Raji (cell line): ENCODE data around the gene DPF3.

Experiments used
- POLR2A ChIP-seq: IDR thresholded peaks from 2 replicates; pipeline ENCODE4 v1.6.1; 2011; ENCODE audit warnings: low read depth, low read length, control low read depth; ENCODE audit not compliant: insufficient read depth

Gene DPF3

DNA sequence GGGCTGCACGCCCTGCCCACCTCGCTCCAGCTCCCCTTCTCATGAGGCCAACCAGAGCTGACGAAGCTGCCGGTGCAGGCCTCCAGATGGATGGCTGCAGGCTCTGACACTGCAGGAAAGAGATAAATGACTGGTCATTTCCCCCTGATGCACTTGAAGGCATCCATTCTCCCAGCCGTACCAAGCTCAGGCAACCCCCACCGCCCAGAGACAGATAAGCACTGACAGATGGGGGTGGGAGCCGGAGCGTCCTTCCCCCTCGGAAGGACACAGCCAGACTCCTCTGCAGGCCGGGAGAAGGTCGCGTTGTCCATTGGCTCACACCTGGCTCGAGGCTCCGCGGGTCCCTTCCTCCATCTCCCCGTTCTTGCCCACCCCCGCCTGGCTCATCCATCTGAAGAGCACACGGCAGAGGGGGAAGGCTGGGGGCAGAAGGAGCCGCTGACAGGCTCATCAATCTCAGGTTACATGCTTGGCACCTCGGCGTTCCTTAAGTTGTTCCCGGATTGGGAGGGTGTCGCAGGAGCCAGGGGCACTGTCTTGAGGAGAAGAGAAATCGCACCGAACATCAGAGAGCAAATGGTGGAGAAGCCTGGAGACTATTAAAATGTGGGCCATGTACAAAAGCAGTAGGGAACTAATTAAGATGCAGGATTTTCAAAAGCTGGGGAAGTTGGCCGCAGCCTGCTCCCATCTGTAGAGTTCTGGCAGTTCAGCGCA is 151.6 kb downstream of the DPF3 start:
- TF ChIP-seq POLR2A: no peak

DNA sequence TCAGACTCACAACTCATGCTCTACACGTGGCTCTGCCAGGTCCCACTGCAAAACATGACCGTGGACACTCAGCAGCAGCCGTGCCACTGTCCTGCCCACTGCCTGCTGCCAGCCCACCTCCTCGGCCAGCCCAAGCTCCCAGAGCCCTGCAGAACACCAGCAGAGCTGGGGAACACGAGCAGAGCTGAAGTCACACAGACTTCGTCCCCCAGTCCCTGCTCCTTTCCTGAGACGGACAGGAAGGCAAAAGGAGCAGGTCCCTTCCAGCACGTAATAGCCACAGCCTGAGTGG is 152.1 kb downstream of the DPF3 start:
- no peak for TF ChIP-seq POLR2A

DNA sequence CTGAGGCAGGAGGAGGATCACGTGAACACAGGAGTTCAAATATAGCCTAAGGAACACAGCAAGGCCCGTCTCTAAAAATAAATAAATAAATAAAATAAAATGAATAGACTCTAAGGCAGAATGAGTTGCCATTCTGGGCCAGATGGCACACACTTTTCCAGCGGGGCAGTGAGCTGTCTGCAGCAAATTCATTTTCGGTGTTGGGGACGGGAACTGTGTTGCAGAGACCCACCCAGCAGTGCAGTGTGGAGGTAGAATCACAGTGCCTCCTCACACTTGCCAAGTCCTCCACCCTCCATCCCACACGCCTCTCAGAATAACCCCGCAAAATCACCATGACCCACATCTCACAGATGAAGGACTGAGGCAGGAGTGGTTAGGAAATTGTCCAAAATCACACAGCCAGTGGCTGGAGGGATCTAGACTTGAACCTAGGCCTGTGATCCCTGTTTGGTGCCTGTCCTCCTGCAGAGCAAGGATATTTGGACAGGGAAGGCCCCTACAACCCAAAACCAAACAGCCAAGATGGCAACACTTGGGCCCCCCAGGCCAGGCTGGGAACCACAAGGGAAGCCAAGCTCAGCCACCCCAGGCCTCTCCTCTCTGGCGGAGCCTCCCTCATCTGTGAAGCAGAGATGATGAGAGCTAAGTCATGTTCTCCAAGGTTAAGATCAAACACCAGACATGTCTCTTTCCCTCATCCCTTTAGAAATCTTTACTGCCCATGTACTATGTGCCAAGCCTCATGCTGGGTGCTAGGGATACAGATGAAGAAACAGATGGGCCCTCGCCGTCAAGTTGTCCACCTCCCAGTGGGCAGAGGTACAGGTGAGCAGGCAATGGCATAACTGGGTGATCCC is 152.7 kb downstream of the DPF3 start:
- no peak for TF ChIP-seq POLR2A

DNA sequence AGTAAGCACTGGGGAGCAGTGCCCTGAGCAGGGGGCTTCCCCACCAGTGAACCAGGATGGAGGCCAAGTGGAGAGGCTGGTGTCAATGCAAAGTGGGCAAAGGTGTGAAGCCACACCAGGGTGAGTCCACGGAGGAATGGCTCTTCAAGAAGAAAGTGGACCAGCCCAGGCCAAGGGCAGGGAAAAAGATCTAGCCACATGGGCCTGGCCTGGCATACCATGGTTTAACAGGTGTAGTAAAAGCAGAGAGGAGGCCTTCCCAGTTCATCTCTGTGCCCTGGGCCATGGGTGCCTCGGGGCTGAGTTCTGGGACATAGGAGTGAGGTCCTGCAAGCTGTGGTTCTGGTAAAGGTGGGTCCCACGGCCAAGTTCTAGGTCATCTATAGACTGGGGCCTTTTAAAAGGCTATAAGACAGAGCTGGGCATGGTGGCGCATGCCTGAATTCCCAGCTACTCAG is 153.4 kb downstream of the DPF3 start:
- TF ChIP-seq POLR2A: no peak

- no peak for TF ChIP-seq POLR2A
Observed at GRCh38 chr14:72739446-72740405, 154.2 kb downstream of the DPF3 start.

DNA sequence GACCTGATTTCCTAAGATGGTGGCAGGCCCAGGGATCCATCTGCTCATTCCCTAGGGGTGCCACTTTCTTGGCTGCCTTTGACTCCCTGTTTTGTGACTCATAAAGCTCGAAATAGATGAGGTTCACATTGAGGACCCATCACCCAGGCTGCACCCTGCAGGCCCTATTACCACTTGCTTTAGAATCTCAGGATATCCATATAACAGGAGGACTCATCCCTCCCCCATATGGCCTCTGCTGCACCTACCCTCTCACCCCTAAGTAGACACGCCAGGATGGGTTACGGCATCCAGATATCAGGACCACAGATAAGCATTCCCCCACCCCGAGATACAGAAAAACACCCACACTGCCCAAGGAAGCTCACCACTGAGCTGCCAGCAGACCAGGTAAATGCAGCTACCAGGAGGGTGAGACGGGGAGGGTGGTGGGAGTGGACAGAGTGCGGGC is 155.7 kb downstream of the DPF3 start:
- TF ChIP-seq POLR2A: no peak

- TF ChIP-seq POLR2A: no peak
Observed at GRCh38 chr14:72737560-72737943, 156.3 kb downstream of the DPF3 start.

- TF ChIP-seq POLR2A: no peak
Observed at GRCh38 chr14:72736786-72737559, 156.9 kb downstream of the DPF3 start.

DNA sequence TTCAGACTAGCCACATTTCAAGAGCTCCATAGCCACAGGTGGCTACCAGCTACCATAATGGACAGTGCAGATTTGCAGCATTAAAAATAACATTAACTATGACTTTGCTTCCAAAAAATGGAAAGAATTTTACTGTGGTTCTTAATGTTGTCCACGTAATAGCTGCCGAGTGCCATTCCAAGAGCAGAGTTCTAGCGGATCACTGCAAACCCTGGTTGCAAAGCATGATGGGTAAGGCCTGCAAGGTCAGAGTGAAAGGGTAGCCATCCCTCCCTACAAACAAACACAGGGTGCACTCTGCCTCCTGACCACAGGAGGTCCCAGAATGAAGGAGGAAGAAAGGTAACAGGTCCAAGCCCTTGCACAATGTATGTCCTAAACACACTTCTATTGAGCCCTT is 157.6 kb downstream of the DPF3 start:
- no peak for TF ChIP-seq POLR2A

- no peak for TF ChIP-seq POLR2A
Observed at GRCh38 chr14:72732022-72732780, 161.7 kb downstream of the DPF3 start.

GRCh38 chr14:72731252-72732020 is 162.5 kb downstream of the DPF3 start:
- no peak for TF ChIP-seq POLR2A

- TF ChIP-seq POLR2A: no peak
Observed at GRCh38 chr14:72730468-72730867, 163.4 kb downstream of the DPF3 start.

DNA sequence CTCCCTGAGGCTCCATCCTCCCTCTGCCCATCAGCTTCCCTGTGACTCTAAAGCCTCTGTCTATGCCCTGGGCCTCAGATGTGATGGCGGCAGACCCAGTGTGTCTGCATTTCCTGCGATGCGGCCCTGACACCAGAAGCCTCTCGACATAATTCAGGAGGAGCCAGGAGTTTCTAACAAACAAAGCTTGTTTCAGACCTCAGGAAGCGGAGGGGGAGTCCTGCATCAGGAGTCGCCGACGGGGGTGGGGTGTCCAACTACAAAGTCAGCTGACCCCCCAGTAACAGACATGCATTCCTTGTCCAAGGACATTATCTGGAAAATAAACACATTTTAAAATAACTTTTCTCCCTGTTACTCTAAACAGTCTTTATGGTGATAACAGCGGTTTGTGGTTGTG is 167.5 kb downstream of the DPF3 start:
- TF ChIP-seq POLR2A: no peak
